Measurements from ENCODE around the gene MAP4.
"Not testable (repeated sequence)": the region's sequence is repeated elsewhere in the genome, so short reads cannot be mapped to it uniquely, and the experiment has no call there.

Gene MAP4, protein sequence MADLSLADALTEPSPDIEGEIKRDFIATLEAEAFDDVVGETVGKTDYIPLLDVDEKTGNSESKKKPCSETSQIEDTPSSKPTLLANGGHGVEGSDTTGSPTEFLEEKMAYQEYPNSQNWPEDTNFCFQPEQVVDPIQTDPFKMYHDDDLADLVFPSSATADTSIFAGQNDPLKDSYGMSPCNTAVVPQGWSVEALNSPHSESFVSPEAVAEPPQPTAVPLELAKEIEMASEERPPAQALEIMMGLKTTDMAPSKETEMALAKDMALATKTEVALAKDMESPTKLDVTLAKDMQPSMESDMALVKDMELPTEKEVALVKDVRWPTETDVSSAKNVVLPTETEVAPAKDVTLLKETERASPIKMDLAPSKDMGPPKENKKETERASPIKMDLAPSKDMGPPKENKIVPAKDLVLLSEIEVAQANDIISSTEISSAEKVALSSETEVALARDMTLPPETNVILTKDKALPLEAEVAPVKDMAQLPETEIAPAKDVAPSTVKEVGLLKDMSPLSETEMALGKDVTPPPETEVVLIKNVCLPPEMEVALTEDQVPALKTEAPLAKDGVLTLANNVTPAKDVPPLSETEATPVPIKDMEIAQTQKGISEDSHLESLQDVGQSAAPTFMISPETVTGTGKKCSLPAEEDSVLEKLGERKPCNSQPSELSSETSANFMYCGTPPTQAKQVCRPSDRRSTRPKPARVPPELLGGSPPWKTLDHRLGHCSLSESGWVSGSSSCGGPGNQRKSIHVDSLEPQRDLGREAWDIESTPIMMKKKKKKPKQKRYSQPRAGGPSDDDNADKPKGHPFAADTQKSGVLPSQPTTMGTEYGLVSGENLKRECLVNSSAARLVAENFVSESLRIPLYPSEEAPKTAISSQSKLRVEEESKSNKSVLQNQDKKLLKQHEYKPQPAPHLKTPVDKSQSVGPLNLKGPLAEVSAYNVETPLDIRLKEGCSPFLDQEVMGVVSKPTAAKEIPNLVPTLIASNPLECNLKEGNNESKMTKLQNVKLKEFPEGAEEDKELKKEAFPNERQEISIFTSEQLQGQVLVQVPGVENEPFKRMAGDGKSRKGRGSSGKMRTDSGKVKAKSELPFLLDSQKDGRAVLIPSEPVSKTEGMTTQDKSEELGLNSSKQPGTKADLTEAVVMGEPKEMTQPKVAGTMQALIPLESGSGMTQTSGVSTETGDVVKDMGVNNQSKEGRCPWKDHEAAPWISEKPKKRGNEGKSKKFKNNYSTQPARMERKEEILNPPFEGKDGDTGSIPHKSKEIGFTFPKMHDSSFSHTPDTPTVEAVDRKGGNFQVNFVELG (N-terminal part only)

GRCh38 chr3:48016301-48016973 is at the start of gene MAP4:
MAP4 (minus strand) TSS chr3:48016416; CDS start chr3:47998860, 17,556 bp downstream.
- no peak for DNase-seq

DNA sequence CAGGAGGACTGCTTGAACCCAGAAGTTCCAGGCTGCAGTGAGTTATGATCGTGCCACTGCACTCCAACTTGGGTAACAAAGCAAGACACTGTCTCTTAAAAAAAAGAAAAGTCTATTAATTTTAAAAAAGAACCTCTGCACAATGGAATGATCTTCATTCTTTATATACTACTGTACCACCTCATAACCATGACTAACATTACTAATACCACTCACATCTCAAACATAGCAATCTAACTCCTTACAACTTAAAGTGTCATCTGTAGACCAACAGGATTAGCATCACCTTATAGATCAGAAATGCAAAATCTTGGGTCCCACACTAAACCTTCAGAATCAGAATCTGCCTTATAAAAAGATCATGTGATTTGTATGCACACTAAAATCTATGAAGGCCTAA is 48.8 kb upstream of the MAP4 start:
- no peak for DNase-seq

DNA sequence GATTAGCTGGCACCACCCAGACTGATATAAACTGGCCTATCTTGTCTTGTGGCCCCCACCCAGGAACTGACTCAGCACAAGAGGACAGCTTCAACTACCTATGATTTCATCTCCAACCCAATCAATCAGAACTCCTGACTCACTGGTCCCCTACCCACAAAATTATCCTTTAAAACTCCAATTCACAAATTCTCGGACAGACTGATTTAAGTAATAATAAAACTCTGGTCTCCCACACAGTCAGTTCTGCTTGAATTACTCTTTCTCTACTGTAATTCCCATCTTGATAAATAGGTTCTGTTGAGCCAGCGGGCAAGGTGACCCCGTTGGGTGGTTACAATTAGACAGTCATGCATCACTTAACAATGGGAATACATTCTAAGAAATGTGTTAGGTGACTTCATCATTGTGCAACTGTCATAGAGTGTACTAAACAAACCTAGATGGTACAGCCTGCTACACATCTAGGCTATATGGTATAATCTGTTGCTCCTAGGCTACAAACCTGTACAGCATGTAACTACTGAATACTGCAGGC is 48.1 kb upstream of the MAP4 start:
- DNase-seq = no peak

DNA sequence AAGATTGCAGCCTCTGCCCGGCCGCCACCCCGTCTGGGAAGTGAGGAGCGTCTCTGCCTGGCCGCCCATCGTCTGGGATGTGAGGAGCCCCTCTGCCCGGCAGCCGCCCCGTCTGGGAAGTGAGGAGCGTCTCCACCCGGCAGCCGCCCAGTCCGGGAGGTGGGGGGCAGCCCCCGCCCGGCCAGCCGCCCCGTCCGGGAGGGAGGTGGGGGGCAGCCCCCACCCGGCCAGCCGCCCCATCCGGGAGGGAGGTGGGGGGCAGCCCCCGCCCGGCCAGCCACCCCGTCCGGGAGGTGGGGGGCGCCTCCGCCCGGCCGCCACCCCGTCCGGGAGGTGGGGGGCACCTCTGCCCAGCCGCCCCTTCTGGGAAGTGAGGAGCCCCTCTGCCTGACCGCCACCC is 45.4 kb upstream of the MAP4 start:
- DNase-seq = not testable (repeated sequence)

DNA sequence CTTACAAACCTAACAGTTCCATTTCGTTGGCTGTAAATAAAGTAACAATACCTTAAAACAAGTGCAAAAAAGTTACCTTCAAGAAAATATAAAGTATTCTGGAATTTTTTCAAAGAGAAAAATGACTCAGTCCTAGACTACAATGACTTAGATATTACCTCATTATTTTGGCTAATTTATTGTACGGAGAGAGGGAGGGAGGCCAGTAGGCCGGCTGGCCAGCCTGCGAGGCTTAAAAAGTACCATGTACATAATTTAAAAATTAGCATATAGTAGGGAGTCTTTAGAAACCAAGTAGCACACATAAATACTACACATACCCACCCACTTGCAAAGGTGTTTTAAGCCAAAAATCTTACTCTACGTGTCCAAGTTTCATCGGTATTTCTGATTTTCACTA is 41.9 kb upstream of the MAP4 start:
- DNase-seq = no peak

GRCh38 chr3:48057521-48057920 is 41.3 kb upstream of the MAP4 start:
- no peak for DNase-seq

DNA sequence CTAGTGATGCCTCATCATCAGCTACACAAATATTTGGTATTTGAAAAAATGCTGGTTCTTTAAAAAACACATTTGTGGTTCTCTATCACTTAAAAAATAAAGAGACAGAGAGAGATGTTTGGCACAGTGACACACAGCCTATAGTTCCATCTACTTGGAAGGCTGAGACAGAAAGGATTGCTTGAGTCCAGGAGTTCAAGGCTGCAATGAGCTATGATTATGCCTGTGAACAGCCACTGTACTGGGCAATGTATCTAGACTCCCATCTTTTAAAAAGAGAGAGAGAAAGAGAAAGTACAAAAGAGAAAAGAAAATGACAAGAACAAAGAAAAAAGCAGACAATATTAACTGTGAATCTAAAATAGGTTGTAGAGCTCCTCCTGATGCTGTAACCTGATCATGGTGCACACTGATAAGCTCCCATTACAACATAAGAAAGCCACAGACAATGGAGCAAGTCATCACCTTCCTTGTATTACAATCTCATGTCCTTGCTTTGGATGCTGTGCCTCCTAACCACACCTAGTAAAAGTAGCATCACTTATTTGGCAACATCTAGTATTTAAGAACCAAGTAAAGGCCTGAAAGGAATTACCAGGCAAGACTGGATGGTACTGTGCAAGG is 31.7 kb upstream of the MAP4 start:
- DNase-seq = no peak

GRCh38 chr3:48042071-48042760 is 26.0 kb upstream of the MAP4 start:
- no peak for DNase-seq

DNA sequence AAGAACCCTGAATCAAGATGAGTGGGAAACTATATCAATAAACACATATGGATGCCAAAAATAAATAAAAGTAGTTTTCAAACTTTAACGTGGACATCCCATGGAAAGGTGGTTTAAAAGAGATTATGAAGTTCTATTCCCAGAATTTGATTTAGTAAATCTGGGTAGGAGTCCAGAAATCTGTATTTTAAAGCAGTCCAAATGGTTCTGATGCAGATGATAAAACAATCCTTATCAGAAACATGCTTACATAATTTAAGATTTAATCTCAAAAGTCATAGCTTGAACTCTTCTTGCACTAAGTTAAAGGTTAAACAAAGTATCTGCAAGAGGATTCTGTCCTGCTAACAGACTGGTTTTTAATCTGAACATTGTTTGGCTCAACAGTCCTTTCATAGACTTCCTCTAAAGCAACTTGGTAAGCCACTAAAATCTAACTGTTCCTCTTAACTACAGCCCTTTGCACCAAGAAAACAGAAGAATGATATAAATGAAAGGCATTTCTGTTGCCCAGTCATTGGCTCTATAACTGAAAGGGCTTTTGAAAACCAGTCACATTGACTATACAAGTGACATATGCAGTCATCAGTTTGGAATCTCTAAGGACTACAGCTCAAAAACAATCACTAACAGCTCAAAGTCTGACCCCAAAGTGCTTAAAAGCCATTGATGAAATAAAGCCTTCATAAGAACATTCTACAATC is 23.4 kb upstream of the MAP4 start:
- no peak for DNase-seq

DNA sequence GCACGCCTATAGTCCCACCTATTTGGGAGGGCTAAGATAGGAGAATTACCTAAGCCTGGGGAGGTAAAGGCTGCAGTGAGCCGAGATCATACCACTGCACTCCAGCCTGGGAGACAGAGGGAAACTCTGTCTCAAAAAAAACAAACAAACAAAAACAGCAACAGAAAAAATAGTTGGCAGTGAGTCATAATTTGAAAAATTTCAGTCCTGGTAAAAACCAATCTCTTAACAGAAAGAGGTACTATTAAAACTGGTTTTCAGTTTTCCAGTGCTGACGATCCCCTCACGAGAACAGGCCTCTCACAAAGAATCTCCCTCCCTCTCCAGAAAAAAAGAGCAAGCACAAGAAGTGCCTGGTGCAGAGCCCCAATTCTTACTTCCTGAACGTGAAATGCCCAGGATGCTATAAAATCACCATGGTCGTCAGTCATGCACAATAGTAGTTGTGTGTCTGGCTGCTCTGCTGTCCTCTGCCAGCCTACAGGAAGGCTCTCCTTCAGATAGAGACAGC is 22.8 kb upstream of the MAP4 start:
- DNase-seq = no peak

- no peak for DNase-seq
These were observed 17.8 kb upstream of the MAP4 start for GRCh38 chr3:48034000-48034516.

- DNase-seq = no peak
These were observed 14.0 kb upstream of the MAP4 start for GRCh38 chr3:48030188-48030587.

- DNase-seq = no peak
These were observed 11.0 kb upstream of the MAP4 start for GRCh38 chr3:48026951-48027908.

DNA sequence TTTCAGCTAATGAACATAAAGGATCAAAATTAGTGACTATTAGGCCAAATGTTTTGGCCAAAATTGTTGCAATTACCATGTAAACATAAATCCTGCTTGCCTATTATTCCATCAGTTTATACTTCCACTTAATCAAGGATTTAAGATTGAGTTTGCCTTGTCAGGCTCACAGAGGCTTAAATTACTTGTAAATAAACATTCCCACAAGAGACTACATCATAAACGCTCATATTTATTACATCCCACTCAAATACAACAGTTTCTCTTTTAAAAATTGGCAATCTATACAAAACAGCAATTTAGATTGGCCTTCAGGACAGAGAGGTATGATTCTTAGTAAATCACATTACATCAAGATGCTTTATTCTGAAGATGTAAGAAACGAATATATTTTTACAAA is 9.9 kb upstream of the MAP4 start:
- DNase-seq = no peak

DNA sequence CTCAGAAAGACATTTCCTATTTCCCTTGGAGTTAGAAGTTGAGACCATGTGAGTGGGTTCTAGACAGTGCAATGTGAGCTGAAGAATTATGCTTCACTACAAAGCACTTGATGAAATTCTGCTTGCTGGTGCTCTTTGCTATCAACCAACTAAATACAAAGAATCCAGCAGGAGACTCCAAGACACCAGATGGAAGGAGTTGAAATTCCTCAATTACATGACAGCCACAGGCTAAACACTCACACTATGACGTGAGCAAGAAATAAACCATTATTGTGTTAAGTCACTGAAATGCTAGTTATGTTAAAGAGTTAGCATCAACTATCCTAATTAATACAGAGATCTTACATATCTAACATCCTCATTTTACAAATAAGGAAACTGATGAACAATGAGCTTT is 8.2 kb upstream of the MAP4 start:
- no peak for DNase-seq

DNA sequence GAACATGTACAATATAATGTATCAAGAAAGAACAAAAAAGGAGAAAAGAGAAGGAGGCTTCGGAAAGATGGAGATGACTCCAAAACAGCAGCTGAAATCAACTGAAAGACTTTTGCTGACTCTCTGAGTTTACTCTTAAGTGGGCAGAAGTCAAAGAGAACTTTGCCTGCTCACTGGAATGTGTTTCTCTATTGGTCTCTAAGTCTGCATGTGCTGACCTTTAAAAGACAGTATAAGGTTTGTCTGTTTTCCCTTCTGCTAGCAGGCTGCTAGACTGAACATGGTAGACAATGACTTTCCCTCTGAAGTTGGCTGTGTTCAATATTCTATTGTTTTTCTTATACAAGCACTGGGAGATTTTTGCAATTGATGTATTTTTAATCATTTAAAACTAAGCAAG is 7.2 kb upstream of the MAP4 start:
- no peak for DNase-seq

DNA sequence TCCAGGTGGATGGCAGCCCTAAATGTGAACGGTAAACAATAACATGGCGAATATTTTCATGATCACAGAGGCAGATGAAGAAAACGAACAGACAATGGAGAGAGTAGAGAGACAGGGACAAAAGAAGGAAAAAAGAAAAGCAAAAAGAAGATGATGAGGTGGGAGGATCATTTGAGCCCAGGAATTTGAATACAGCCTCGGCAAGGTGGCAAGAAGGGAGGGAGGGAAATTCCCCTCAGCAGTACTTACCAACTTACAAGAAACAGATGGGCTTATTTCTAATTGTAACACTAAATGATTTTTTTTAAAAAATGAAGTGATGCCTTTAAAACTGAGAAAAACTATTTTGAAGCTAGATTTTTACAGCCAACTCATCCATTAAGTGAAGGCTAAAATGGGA is 6.0 kb upstream of the MAP4 start:
- DNase-seq = no peak

GRCh38 chr3:48018841-48019240 is 2.6 kb upstream of the MAP4 start:
- no peak for DNase-seq

All from SHP77 (cell line).